Thoracic aorta (tissue), 2 donors: ENCODE data around the gene PNPLA2. TPM values are rescaled to one million over a fixed set of nuclear protein-coding genes. Genes with fewer than 3 reads are reported as not detected.

Experiments
- ATAC-seq: fragments of 150-250 bp; one replicate; pipeline ENCODE4 v1.8.0; 2017; ENCODE audit warnings: low read depth; ENCODE audit not compliant: insufficient number of reproducible peaks, low FRiP score
- DNase-seq: peaks from one replicate; pipeline ENCODE4 v3.0.0-alpha.2; 2020; ENCODE audit warnings: low spot score
- H3K27ac ChIP-seq, 2 donors: fragments of 200-600 bp; sonication (generic); 1 replicate in 1 of 2; 2 replicates in 1 of 2; pipeline ENCODE4 v1.5.1; 2016; ENCODE audit warnings: mild to moderate bottlenecking in 2 of 2, moderate library complexity in 2 of 2
- H3K27me3 ChIP-seq: fragments of 200-600 bp; sonication (generic); replicated peaks from 2 replicates; pipeline ENCODE4 v1.6.0; 2016; ENCODE audit warnings: mild to moderate bottlenecking; ENCODE audit not compliant: insufficient read depth
- H3K36me3 ChIP-seq: fragments of 200-600 bp; sonication (generic); one replicate; pipeline ENCODE4 v1.5.1; 2016
- H3K4me1 ChIP-seq, 2 donors: fragments of 200-600 bp; sonication (generic); 1 replicate in 1 of 2; 2 replicates in 1 of 2; pipeline versions ENCODE4 v1.5.1 to v1.6.0; 2016; ENCODE audit warnings: low read depth in 2 of 2, mild to moderate bottlenecking in 1 of 2; ENCODE audit not compliant: control insufficient read depth in 1 of 2
- H3K4me3 ChIP-seq: fragments of 200-600 bp; sonication (generic); 2 replicates; pipeline ENCODE4 v1.5.1; 2016; ENCODE audit warnings: mild to moderate bottlenecking
- H3K9me3 ChIP-seq: fragments of 200-600 bp; sonication (generic); 2 replicates; pipeline ENCODE4 v1.5.1; 2016
- CTCF ChIP-seq: fragments of 200-600 bp; sonication (generic); IDR thresholded peaks from one replicate; pipeline ENCODE4 v1.5.1; 2019; ENCODE audit warnings: antibody characterized with exemption
- total RNA-seq, 2 donors: library from RNA; depleted of rRNA; stranded (reverse); fragments of >200 nt; gene quantifications; one replicate each; pipeline versions ENCODE4 v1.1.0 to v1.2.3, GENCODE V29; 2016

PNPLA2 gene
- total RNA-seq, 2 donors from 2014 or later, result 105 to 115 TPM

DNA sequence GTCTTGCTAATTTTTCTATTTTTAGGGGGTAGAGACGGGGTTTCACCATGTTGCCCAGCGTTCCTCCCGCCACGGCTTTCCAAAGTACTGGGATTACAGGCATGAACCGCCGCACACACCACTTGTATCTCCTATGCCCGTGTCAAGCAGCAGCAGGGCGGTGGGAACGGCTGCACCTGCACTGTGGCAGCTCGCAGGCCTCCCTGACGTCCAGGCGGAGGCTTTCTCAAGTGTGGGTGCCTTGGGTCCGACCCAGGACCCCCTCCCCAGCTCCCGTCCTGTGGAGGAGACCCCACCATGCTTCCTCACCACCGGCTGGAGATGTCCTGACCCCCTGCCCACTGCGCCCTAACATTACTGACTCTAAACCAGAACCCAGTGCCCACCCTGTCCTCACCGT, 49.7 kb downstream of the PNPLA2 start:
- no peak for DNase-seq
- TF ChIP-seq CTCF, result no peak
- H3K4me1 ChIP-seq, result no peaks in the 10 kb centered on the region
- H3K27ac ChIP-seq, result no peak overlapping the region
- no peaks in the 10 kb centered on the region for H3K9me3 ChIP-seq
- no peak for ATAC-seq
- no peaks in the 10 kb centered on the region for H3K27me3 ChIP-seq
- peaks cover 6% of the 10 kb centered on the region for H3K36me3 ChIP-seq
- H3K4me3 ChIP-seq, result no peak overlapping the region

DNA sequence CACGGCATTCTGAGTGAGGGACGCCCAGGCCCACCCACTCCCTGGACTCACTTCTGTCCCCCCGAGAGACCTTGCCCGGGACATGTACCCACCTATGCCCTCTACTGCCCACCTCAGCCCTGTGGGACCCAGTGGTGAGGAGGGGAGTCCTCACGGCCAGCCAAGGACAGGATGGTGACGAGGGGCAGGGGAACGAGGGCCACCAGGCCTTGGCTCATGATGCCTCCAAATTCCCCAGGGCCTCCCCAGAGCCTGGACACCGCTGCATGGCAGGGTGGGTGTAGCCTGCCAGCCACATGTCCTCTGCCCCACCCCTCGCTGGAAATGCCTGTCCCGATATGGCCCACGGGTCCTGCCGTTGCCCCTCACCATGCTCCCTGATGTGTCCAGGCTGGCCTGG, 50.1 kb downstream of the PNPLA2 start:
- ATAC-seq (no peak), DNase-seq (no peak)
- Histone ChIP-seq H3K27ac (no peak overlapping the region), H3K9me3 (no peaks in the 10 kb centered on the region), H3K27me3 (no peaks in the 10 kb centered on the region), H3K4me3 (no peak overlapping the region), H3K4me1 (no peaks in the 10 kb centered on the region), H3K36me3 (peaks cover 6% of the 10 kb centered on the region)
- TF ChIP-seq CTCF, result no peak

GRCh38 chr11:869399-870126, 50.8 kb downstream of the PNPLA2 start:
- Histone ChIP-seq H3K4me1 (no peaks in the 10 kb centered on the region), H3K27ac (no peak overlapping the region), H3K9me3 (no peaks in the 10 kb centered on the region), H3K36me3 (peaks cover 6% of the 10 kb centered on the region), H3K4me3 (no peak overlapping the region), H3K27me3 (no peaks in the 10 kb centered on the region)
- no peak for DNase-seq
- no peak for ATAC-seq
- no peak for TF ChIP-seq CTCF

GRCh38 chr11:870127-870413, 51.4 kb downstream of the PNPLA2 start:
- Histone ChIP-seq H3K4me1 (no peaks in the 10 kb centered on the region), H3K9me3 (no peaks in the 10 kb centered on the region), H3K36me3 (peaks cover 6% of the 10 kb centered on the region), H3K4me3 (no peak overlapping the region), H3K27me3 (no peaks in the 10 kb centered on the region), H3K27ac (no peak overlapping the region)
- ATAC-seq (no peak), DNase-seq (no peak)
- TF ChIP-seq CTCF, result no peak

DNA sequence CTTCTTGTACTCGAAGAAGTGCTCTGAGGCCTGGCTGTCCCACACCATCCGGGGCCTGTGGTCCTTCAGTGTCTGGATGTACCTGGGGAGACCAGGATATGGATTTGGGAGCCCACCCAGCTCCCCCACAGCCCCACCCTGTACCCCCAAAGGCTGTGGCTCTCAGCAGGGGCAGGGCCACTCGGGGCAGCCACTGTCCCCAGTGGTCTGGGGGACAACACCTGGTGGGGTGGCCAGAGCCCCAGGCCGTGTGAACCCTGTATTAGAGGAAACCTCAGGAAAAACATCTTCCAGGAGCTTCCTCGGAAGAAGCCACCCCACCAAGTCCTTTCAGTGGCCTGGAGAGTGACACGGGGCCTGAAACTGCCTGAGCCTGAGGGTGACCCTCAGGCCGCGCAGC, 51.7 kb downstream of the PNPLA2 start:
- H3K4me1 ChIP-seq, result no peaks in the 10 kb centered on the region
- ATAC-seq (no peak), DNase-seq (no peak)
- peaks cover 6% of the 10 kb centered on the region for H3K36me3 ChIP-seq
- H3K27ac ChIP-seq, result no peak overlapping the region
- no peak for TF ChIP-seq CTCF
- H3K27me3 ChIP-seq, result no peaks in the 10 kb centered on the region
- no peak overlapping the region for H3K4me3 ChIP-seq
- H3K9me3 ChIP-seq, result no peaks in the 10 kb centered on the region
